Chondrocyte (in vitro differentiated cells): ENCODE results near the gene PRKAG2. TPM values are rescaled to one million over a fixed set of nuclear protein-coding genes. Genes with fewer than 3 reads are reported as not detected.

ENCODE experiments used
- DNase-seq: peaks from one replicate; pipeline ENCODE4 v3.0.0; 2021; ENCODE audit warnings: mixed read lengths, low spot score
- H3K27ac Mint-ChIP-seq: one replicate; pipeline ENCODE4 v1.8.0; 2021; ENCODE audit warnings: mild to moderate bottlenecking, moderate library complexity, mixed read lengths; ENCODE audit not compliant: unreplicated experiment
- H3K27me3 Mint-ChIP-seq: 2 replicates; pipeline ENCODE4 v1.8.0; 2021; ENCODE audit warnings: low read depth, mixed read lengths
- H3K36me3 Mint-ChIP-seq: 2 replicates; pipeline ENCODE4 v1.8.0; 2021; ENCODE audit warnings: low read depth, mixed read lengths
- H3K4me1 Mint-ChIP-seq: 2 replicates; pipeline ENCODE4 v1.8.0; 2021; ENCODE audit warnings: low read depth, mild to moderate bottlenecking, mixed read lengths
- H3K4me3 Mint-ChIP-seq: one replicate; pipeline ENCODE4 v1.8.0; 2021; ENCODE audit warnings: mild to moderate bottlenecking, moderate library complexity, mixed read lengths; ENCODE audit not compliant: unreplicated experiment
- H3K9me3 Mint-ChIP-seq: 2 replicates; pipeline ENCODE4 v1.8.0; 2021; ENCODE audit warnings: low read depth, mixed read lengths
- total RNA-seq: library from RNA; stranded (reverse); gene quantifications from 3 replicates; pipeline ENCODE4 v1.2.1, GENCODE V29; 2021
- TF ChIP-seq, protein P1 (sequence below): fragments of 200-600 bp; sonication (generic); IDR thresholded peaks from 2 replicates; pipeline ENCODE4 v1.5.0; 2021; ENCODE audit warnings: antibody characterized with exemption, mild to moderate bottlenecking, moderate library complexity

The PRKAG2 gene
- total RNA-seq, 1 donor from 2014 or later = 35.4 TPM

DNA sequence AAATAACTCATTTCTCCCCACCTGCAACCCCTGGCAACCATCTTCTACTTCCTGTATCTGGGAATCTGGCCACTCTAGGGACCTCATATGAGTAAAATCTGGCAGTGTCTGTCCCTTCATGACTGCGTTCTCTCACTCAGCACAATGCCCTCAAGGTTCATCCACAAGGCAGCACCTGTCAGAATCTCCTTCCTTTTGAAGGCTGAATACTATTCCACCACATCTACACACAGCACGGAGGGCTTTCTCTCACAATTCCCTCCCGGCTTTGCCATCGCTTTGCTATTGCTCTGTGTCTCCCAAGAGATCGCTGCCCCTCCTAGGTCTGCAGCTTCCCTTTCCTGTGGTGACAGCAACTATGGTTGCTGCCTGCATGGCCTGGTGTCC, 182.5 kb downstream of the PRKAG2 start:
- Mint-ChIP-seq H3K36me3 (no peaks in the 10 kb centered on the region), H3K27ac (peak overlapping the region; percentile 14), H3K27me3 (no peaks in the 10 kb centered on the region), H3K4me3 (no peak overlapping the region), H3K9me3 (no peaks in the 10 kb centered on the region), H3K4me1 (peaks cover 60% of the 10 kb centered on the region)
- TF ChIP-seq, protein P1, sequence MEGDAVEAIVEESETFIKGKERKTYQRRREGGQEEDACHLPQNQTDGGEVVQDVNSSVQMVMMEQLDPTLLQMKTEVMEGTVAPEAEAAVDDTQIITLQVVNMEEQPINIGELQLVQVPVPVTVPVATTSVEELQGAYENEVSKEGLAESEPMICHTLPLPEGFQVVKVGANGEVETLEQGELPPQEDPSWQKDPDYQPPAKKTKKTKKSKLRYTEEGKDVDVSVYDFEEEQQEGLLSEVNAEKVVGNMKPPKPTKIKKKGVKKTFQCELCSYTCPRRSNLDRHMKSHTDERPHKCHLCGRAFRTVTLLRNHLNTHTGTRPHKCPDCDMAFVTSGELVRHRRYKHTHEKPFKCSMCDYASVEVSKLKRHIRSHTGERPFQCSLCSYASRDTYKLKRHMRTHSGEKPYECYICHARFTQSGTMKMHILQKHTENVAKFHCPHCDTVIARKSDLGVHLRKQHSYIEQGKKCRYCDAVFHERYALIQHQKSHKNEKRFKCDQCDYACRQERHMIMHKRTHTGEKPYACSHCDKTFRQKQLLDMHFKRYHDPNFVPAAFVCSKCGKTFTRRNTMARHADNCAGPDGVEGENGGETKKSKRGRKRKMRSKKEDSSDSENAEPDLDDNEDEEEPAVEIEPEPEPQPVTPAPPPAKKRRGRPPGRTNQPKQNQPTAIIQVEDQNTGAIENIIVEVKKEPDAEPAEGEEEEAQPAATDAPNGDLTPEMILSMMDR = no peak
- no peak for DNase-seq

DNA sequence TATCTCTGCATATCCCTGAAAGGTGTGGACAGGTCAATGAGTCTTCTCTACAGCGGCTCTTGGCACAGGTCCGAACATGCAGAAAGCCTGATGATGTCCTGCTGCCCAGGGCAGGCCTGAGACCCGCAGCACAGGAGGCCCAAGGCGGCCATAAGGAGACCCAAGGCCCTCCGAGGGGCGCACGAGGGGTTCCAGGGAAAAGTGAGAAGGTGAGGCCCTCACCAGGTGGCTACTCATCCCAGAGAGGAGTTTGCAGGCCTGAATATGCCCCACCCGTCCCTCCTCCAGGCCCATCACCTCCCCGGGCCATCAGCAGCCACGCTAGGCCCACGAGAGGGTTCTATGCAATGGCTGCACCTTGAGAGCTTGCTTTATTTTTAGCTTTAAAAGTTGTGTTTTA, 183.8 kb downstream of the PRKAG2 start:
- H3K36me3 Mint-ChIP-seq = no peaks in the 10 kb centered on the region
- H3K4me1 Mint-ChIP-seq = peaks cover 54% of the 10 kb centered on the region
- H3K4me3 Mint-ChIP-seq = no peak overlapping the region
- no peaks in the 10 kb centered on the region for H3K27me3 Mint-ChIP-seq
- no peaks in the 10 kb centered on the region for H3K9me3 Mint-ChIP-seq
- peak; percentile 65 for DNase-seq
- H3K27ac Mint-ChIP-seq = no peak overlapping the region
- TF ChIP-seq, protein P1 = no peak

DNA sequence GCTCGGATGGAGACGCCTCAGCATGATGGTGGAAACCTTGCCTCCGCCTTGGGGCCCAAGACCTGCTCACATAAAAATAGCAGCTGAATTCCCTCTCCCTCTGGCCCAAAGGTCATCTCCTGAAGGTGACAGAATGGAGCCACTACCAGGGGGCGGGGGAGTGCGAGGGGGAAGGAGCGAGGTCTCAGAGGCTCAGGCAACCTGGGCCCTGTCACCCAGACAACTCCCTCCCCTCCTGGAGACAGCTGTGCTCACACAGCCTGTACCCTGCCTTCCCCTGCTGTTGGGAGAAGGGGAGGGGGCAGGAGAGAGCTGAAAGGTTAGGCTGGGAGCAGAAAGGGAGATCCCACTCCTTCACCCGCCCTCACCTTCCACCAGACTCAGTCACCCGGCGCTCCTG, 184.2 kb downstream of the PRKAG2 start:
- H3K27ac Mint-ChIP-seq = no peak overlapping the region
- no peak overlapping the region for H3K4me3 Mint-ChIP-seq
- no peaks in the 10 kb centered on the region for H3K27me3 Mint-ChIP-seq
- DNase-seq = peak; percentile 53
- no peaks in the 10 kb centered on the region for H3K36me3 Mint-ChIP-seq
- H3K9me3 Mint-ChIP-seq = no peaks in the 10 kb centered on the region
- H3K4me1 Mint-ChIP-seq = peaks cover 58% of the 10 kb centered on the region
- TF ChIP-seq, protein P1 = no peak

DNA sequence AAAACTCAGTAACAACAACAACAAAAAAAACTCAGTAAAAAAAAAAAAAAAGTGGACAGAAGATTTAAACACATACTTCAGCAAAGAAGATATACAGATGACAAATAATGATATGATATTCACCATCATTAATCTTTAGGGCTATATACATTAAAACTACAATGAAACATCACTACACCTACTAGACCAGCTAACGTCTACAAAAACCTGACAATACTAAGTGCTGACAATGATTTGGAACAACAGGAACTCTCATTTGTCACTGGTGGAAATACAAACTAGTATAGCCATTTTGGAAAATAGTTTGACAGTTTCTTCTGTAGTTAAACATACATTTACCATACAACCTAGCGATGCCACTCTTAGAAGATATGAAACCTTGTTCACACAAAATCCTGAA, 185.5 kb downstream of the PRKAG2 start:
- Mint-ChIP-seq H3K9me3 (no peaks in the 10 kb centered on the region), H3K36me3 (no peaks in the 10 kb centered on the region), H3K27ac (no peak overlapping the region), H3K4me3 (no peak overlapping the region), H3K4me1 (peaks cover 64% of the 10 kb centered on the region), H3K27me3 (no peaks in the 10 kb centered on the region)
- TF ChIP-seq, protein P1 = no peak
- DNase-seq = no peak

DNA sequence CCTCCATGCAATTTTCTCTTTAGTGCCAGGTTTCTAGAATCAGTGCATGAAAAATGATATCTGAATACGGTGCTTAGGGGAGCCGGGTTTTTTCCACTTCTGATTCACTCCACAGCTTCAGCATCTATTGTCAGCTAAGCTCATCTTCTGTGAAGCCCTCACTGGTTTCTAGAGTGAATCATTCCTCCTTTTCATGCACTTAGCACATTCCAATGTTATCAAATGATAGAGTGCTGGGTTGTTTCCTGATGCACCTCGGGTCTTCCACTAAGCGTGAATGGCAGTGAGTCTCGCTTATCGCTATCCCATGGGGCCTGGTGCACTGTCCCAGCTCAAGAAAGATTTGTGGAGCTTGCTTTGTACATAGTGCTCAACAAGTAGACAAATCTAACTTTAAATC, 186.3 kb downstream of the PRKAG2 start:
- H3K36me3 Mint-ChIP-seq = no peaks in the 10 kb centered on the region
- H3K27me3 Mint-ChIP-seq = no peaks in the 10 kb centered on the region
- peaks cover 61% of the 10 kb centered on the region for H3K4me1 Mint-ChIP-seq
- TF ChIP-seq, protein P1 = no peak
- no peaks in the 10 kb centered on the region for H3K9me3 Mint-ChIP-seq
- no peak overlapping the region for H3K27ac Mint-ChIP-seq
- no peak overlapping the region for H3K4me3 Mint-ChIP-seq
- no peak for DNase-seq
